KMS-11 (cell line): ENCODE data around the gene CNOT3.

ENCODE experiments used
- H2AFZ ChIP-seq: fragments of 200-600 bp; sonication (generic); 2 replicates; pipeline ENCODE4 v1.6.1; 2016; ENCODE audit warnings: antibody characterized with exemption, mixed run types, low read depth
- H3K27ac ChIP-seq: fragments of 200-600 bp; sonication (generic); 2 replicates; pipeline ENCODE4 v1.6.1; 2016; ENCODE audit warnings: mild to moderate bottlenecking, mixed run types
- H3K27me3 ChIP-seq: fragments of 200-600 bp; sonication (generic); 2 replicates; pipeline ENCODE4 v1.6.1; 2017; ENCODE audit warnings: mild to moderate bottlenecking, low read depth, mixed run types, moderate library complexity; ENCODE audit not compliant: insufficient read depth
- H3K36me3 ChIP-seq: fragments of 200-600 bp; sonication (generic); 2 replicates; pipeline ENCODE4 v1.6.1; 2017; ENCODE audit warnings: mild to moderate bottlenecking, mixed run types; ENCODE audit not compliant: insufficient read depth
- H3K4me1 ChIP-seq: fragments of 200-600 bp; sonication (generic); 2 replicates; pipeline ENCODE4 v1.6.1; 2016; ENCODE audit warnings: mild to moderate bottlenecking, low read depth, mixed run types; ENCODE audit not compliant: poor library complexity, severe bottlenecking
- H3K4me2 ChIP-seq: fragments of 200-600 bp; sonication (generic); 2 replicates; pipeline ENCODE4 v1.7.0; 2016; ENCODE audit warnings: mild to moderate bottlenecking, mixed run types
- H3K4me3 ChIP-seq: fragments of 200-600 bp; sonication (generic); IDR thresholded peaks from 2 replicates; pipeline ENCODE4 v1.6.1; 2017; ENCODE audit warnings: low read depth, low read length, mixed read lengths; ENCODE audit not compliant: insufficient read depth
- H3K79me2 ChIP-seq: fragments of 200-600 bp; sonication (generic); 2 replicates; pipeline ENCODE4 v1.6.1; 2016; ENCODE audit warnings: low read depth, mixed run types; ENCODE audit not compliant: insufficient read depth
- H3K9ac ChIP-seq: fragments of 200-600 bp; sonication (generic); 2 replicates; pipeline ENCODE4 v1.6.1; 2016; ENCODE audit warnings: mild to moderate bottlenecking, mixed run types
- H4K20me1 ChIP-seq: fragments of 200-600 bp; sonication (generic); 2 replicates; pipeline ENCODE4 v1.6.1; 2016; ENCODE audit warnings: mild to moderate bottlenecking, mixed run types; ENCODE audit not compliant: insufficient read depth
- CTCF ChIP-seq: fragments of 200-600 bp; sonication (generic); conservative IDR thresholded peaks from 2 replicates; pipeline ENCODE4 v1.6.1; 2017; ENCODE audit warnings: low read depth, mild to moderate bottlenecking, antibody characterized with exemption, low read length, moderate library complexity, mixed read lengths

The CNOT3 gene

GRCh38 chr19:54173359-54173699 is 35.8 kb downstream of the CNOT3 start:
- Histone ChIP-seq H3K4me2 (no peak overlapping the region), H2AFZ (no peak overlapping the region), H3K9ac (no peak overlapping the region), H3K27me3 (peaks cover 12% of the 10 kb centered on the region; the same call in 1 of the 2 replicates), H4K20me1 (no peaks in the 10 kb centered on the region), H3K79me2 (no peaks in the 10 kb centered on the region), H3K4me1 (peaks cover 1% of the 10 kb centered on the region), H3K4me3 (no peak overlapping the region), H3K27ac (no peak overlapping the region), H3K36me3 (no peaks in the 10 kb centered on the region)
- no peak for TF ChIP-seq CTCF

GRCh38 chr19:54173951-54174834 is 36.6 kb downstream of the CNOT3 start:
- Histone ChIP-seq H4K20me1 (no peaks in the 10 kb centered on the region), H2AFZ (no peak overlapping the region), H3K4me1 (no peaks in the 10 kb centered on the region), H3K4me2 (no peak overlapping the region), H3K27me3 (peaks cover 12% of the 10 kb centered on the region; the same call in 1 of the 2 replicates), H3K27ac (no peak overlapping the region), H3K79me2 (no peaks in the 10 kb centered on the region), H3K36me3 (no peaks in the 10 kb centered on the region), H3K4me3 (no peak overlapping the region), H3K9ac (no peak overlapping the region)
- TF ChIP-seq CTCF, result no peak

DNA sequence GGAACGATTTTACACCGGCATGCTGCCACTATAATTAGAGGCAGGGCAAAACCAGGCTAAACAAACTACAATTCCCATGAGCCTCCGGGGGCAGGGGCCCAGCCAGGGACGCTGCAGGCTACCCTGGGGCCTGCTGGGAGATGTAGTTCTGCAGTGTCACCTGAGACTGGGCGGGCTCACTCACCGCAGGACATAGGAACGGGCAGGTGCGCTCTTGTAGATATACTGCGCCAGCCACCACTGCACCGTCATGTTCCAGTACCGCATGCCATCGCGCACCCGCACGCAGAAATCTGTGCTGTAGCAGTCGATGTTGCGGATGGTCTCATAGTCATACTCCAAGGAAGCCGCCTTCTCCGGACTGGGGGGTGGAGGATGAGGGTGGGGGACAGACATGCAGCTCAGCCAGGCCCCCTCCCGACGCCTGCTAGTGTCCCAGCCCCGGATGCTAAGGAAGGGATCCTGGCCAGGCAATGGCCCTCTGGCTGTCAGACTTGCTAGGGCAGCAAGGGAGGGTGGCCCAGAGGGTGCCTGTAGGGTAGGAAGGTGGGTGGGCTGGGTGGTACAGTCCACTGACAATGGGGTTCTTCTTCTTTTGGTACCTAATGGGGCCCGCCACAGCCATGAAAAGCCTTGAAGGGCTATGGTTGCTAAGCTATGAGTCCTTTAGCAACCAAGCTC is 41.2 kb downstream of the CNOT3 start:
- no peak for TF ChIP-seq CTCF
- Histone ChIP-seq H3K36me3 (no peaks in the 10 kb centered on the region), H3K4me3 (no peak overlapping the region), H3K4me1 (no peaks in the 10 kb centered on the region), H3K9ac (no peak overlapping the region), H3K27me3 (peaks cover under 1% of the 10 kb centered on the region; the same call in 1 of the 2 replicates), H2AFZ (no peak overlapping the region), H3K27ac (no peak overlapping the region), H3K4me2 (no peak overlapping the region), H4K20me1 (no peaks in the 10 kb centered on the region), H3K79me2 (no peaks in the 10 kb centered on the region)

GRCh38 chr19:54179262-54179852 is 41.8 kb downstream of the CNOT3 start:
- no peaks in the 10 kb centered on the region for H3K27me3 ChIP-seq
- no peak overlapping the region for H3K9ac ChIP-seq
- no peak overlapping the region for H3K4me3 ChIP-seq
- H4K20me1 ChIP-seq, result no peaks in the 10 kb centered on the region
- no peak for TF ChIP-seq CTCF
- no peaks in the 10 kb centered on the region for H3K4me1 ChIP-seq
- H3K36me3 ChIP-seq, result no peaks in the 10 kb centered on the region
- H2AFZ ChIP-seq, result no peak overlapping the region
- no peak overlapping the region for H3K4me2 ChIP-seq
- H3K79me2 ChIP-seq, result no peaks in the 10 kb centered on the region
- no peak overlapping the region for H3K27ac ChIP-seq
